ENCODE results near the gene POTEI.
"Not testable (repeated sequence)": the region's sequence is repeated elsewhere in the genome, so short reads cannot be mapped to it uniquely, and the experiment has no call there.

- TF ChIP-seq POLR2AphosphoS5, POLR2A, EP300 (IDR thresholded peaks at IDR 0.05): not testable (repeated sequence)
- TF ChIP-seq, protein P1, sequence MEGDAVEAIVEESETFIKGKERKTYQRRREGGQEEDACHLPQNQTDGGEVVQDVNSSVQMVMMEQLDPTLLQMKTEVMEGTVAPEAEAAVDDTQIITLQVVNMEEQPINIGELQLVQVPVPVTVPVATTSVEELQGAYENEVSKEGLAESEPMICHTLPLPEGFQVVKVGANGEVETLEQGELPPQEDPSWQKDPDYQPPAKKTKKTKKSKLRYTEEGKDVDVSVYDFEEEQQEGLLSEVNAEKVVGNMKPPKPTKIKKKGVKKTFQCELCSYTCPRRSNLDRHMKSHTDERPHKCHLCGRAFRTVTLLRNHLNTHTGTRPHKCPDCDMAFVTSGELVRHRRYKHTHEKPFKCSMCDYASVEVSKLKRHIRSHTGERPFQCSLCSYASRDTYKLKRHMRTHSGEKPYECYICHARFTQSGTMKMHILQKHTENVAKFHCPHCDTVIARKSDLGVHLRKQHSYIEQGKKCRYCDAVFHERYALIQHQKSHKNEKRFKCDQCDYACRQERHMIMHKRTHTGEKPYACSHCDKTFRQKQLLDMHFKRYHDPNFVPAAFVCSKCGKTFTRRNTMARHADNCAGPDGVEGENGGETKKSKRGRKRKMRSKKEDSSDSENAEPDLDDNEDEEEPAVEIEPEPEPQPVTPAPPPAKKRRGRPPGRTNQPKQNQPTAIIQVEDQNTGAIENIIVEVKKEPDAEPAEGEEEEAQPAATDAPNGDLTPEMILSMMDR (IDR thresholded peaks at IDR 0.05), result not testable (repeated sequence)
Observed at GRCh38 chr2:130548418-130548817, 39.3 kb upstream of the POTEI start.
